Suprapubic skin (tissue), 4 donors: ENCODE measurements around the gene DNAH17. TPM values are rescaled to one million over a fixed set of nuclear protein-coding genes. Genes with fewer than 3 reads are reported as not detected.

ENCODE experiments used
- DNase-seq, 2 donors: peaks; one replicate each; pipeline ENCODE4 v3.0.0-alpha.2; 2019; ENCODE audit warnings: low spot score in 2 of 2
- H3K27ac ChIP-seq: fragments of 200-600 bp; sonication (generic); one replicate; pipeline ENCODE4 v1.5.1; 2019
- H3K27me3 ChIP-seq: fragments of 200-600 bp; sonication (generic); one replicate; pipeline ENCODE4 v1.5.1; 2019
- H3K36me3 ChIP-seq: fragments of 200-600 bp; sonication (generic); one replicate; pipeline ENCODE4 v1.5.1; 2019
- H3K4me1 ChIP-seq: fragments of 200-600 bp; sonication (generic); one replicate; pipeline ENCODE4 v1.5.1; 2019
- H3K4me3 ChIP-seq: fragments of 200-600 bp; sonication (generic); one replicate; pipeline ENCODE4 v1.5.1; 2019; ENCODE audit warnings: mild to moderate bottlenecking
- H3K9me3 ChIP-seq: fragments of 200-600 bp; sonication (generic); one replicate; pipeline ENCODE4 v1.5.1; 2019
- EP300 ChIP-seq: sonication (generic); formaldehyde crosslinking; IDR thresholded peaks from one replicate; pipeline ENCODE4 v1.6.1; 2017; ENCODE audit warnings: antibody characterized with exemption
- POLR2A ChIP-seq, 2 donors: fragments of 450-650 bp; IDR thresholded peaks; one replicate each; pipeline ENCODE4 v1.6.1; 2017; ENCODE audit warnings: antibody characterized with exemption in 2 of 2, mild to moderate bottlenecking in 2 of 2, moderate library complexity in 2 of 2
- POLR2AphosphoS5 ChIP-seq, 3 donors: sonication (generic); formaldehyde crosslinking; IDR thresholded peaks; one replicate each; pipeline ENCODE4 v1.6.1; 2017; ENCODE audit warnings: antibody characterized with exemption in 3 of 3
- WGBS: methylation state at CpG from one replicate; pipeline ENCODE4 v1.1.5; 2018; 5-methylcytosine and 5-hydroxymethylcytosine counted together
- total RNA-seq, 4 donors: library from RNA; depleted of rRNA; stranded (reverse); fragments of >200 nt; gene quantifications; one replicate each; pipeline ENCODE4 v1.1.0, GENCODE V29; 2016
- TF ChIP-seq, protein P1 (sequence below), 2 donors: fragments of 200-600 bp in 1 of 2; fragments of 450-650 bp in 1 of 2; sonication (generic) in 1 of 2; IDR thresholded peaks; one replicate each; pipeline ENCODE4 v1.5.1; 2016 to 2019; ENCODE audit warnings: antibody characterized with exemption in 2 of 2, mild to moderate bottlenecking in 1 of 2, moderate library complexity in 1 of 2

DNAH17 gene
- total RNA-seq, 4 donors from 2014 or later = 3.7 to 6.7 (median 5.2) TPM

DNA sequence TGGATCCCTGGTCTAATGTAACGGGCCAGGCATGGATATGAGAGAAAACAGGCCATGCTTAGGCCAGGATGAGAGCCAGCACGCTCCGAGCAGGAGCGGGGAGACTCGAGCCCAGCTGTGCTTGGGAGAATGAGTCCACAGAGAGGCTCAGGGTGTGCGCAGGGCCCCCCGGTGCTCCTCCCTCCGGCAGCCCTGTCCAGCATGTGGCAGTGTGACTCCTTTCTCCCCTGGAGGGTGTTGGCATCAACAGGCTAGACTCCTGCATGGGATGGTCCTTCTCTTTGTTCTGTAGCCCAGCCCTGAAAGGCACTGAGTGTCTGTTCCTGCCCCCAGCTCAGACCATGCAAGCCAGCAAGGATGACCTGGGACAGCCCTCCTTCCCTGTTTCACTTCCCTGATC lies 175.3 kb downstream of the DNAH17 start:
- no peak overlapping the region for H3K27ac ChIP-seq

DNA sequence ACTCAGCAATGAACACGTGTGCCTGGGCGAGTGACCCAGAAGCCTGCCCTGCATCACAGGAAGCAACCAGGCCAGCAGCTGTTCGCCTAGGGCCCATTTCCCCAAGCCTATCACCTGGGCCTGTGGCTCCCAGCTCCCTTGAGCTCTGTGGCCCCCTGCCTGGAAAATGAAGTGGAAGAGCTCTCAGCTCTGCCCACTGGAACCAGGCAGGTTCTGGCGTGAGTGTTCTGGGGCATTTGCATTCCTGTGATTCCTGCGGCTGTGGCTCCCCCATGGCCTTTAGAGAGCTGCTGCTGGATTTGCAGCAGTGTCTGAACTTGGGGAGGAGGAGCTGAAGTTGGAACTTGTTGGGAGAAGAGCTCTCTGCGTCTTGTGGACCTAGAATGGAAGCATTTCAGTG lies 175.9 kb downstream of the DNAH17 start:
- TF ChIP-seq POLR2A (IDR thresholded peaks at IDR 0.05) = no peak
- no peak for TF ChIP-seq POLR2AphosphoS5 (IDR thresholded peaks at IDR 0.05)
- TF ChIP-seq, protein P1, sequence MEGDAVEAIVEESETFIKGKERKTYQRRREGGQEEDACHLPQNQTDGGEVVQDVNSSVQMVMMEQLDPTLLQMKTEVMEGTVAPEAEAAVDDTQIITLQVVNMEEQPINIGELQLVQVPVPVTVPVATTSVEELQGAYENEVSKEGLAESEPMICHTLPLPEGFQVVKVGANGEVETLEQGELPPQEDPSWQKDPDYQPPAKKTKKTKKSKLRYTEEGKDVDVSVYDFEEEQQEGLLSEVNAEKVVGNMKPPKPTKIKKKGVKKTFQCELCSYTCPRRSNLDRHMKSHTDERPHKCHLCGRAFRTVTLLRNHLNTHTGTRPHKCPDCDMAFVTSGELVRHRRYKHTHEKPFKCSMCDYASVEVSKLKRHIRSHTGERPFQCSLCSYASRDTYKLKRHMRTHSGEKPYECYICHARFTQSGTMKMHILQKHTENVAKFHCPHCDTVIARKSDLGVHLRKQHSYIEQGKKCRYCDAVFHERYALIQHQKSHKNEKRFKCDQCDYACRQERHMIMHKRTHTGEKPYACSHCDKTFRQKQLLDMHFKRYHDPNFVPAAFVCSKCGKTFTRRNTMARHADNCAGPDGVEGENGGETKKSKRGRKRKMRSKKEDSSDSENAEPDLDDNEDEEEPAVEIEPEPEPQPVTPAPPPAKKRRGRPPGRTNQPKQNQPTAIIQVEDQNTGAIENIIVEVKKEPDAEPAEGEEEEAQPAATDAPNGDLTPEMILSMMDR (IDR thresholded peaks at IDR 0.05) = no peak
- TF ChIP-seq EP300 = no peak
- DNase-seq = no peak
- no peaks in the 10 kb centered on the region for H3K27me3 ChIP-seq
- H3K4me1 ChIP-seq = peaks cover 5% of the 10 kb centered on the region
- WGBS = 44% methylated on average over 2 of the region's 6 CpGs
- H3K27ac ChIP-seq = no peak overlapping the region
- no peaks in the 10 kb centered on the region for H3K9me3 ChIP-seq
- H3K36me3 ChIP-seq = peaks cover 90% of the 10 kb centered on the region
- no peak overlapping the region for H3K4me3 ChIP-seq

More for the DNA sequence above, 175.3 kb downstream of the DNAH17 start:
- no peaks in the 10 kb centered on the region for H3K27me3 ChIP-seq
- H3K36me3 ChIP-seq = peaks cover 84% of the 10 kb centered on the region
- no peaks in the 10 kb centered on the region for H3K9me3 ChIP-seq
- 55% methylated on average over 5 of the region's 8 CpGs for WGBS
- TF ChIP-seq POLR2AphosphoS5 (IDR thresholded peaks at IDR 0.05) (no peak), EP300 (no peak), POLR2A (IDR thresholded peaks at IDR 0.05) (no peak)
- TF ChIP-seq, protein P1 (IDR thresholded peaks at IDR 0.05) = no peak
- H3K4me3 ChIP-seq = no peak overlapping the region
- H3K4me1 ChIP-seq = peaks cover 11% of the 10 kb centered on the region
- no peak for DNase-seq

DNA sequence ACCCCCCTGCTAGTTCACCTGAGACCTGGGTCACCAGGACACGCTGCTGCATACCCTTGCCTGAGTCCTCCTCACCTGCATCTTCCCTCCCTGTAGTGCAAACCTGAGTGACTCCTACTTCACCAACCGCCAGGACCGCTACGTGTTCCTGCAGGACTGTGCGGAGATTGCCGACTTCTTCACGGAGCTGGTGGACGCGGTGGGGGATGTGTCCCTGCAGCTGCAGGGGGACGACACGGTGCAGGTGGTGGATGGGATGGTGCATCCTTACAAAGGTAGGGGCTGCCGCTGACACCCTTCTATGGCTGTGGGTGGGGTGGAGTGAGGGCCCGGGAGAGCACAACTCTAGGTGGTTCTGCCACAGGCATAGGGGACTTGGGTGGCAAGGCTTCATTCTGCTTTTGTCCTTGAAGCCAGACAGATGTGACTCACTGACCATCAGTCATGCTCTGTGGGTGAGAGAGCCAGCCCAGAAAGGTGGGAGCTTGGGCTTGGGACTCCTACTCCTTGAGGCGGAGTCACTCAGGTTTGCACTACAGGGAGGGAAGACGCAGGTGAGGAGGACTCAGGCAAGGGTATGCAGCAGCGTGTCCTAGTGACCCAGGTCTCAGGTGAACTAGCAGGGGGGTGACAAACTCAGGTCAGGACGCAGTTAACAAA lies 176.5 kb downstream of the DNAH17 start:
- no peak for DNase-seq
- Histone ChIP-seq H3K9me3 (no peaks in the 10 kb centered on the region), H3K36me3 (peaks cover 91% of the 10 kb centered on the region), H3K27me3 (no peaks in the 10 kb centered on the region), H3K27ac (no peak overlapping the region), H3K4me3 (no peak overlapping the region), H3K4me1 (peaks cover 4% of the 10 kb centered on the region)
- TF ChIP-seq POLR2A (IDR thresholded peaks at IDR 0.05) = no peak
- TF ChIP-seq, protein P1 (IDR thresholded peaks at IDR 0.05) = no peak
- no peak for TF ChIP-seq POLR2AphosphoS5 (IDR thresholded peaks at IDR 0.05)
- no peak for TF ChIP-seq EP300
- WGBS = 91% methylated on average over 16 of the region's 17 CpGs

DNA sequence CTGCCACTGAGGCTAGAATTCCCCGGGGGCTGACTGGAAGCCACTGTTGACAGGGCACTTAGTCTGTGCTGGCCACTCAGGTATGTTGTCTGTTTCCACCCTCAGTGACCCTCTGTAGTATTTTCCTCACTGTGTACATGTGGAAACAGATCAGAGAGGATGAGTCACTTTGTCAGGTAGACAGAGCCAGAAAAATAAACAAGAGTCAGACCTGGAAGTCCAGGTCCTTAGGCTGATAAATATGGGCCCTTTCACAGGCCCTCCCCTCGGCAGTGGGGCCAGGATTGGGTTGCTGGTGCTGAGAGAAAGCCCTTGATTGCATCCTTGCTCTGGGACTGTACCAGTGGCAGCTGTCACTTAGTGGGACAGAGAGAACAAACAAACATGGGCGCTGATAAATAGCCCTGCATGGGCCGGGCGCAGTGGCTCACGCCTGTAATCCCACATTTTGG lies 177.5 kb downstream of the DNAH17 start:
- Histone ChIP-seq H3K9me3 (no peaks in the 10 kb centered on the region), H3K4me1 (peaks cover 10% of the 10 kb centered on the region), H3K36me3 (peaks cover 91% of the 10 kb centered on the region), H3K27ac (no peak overlapping the region), H3K4me3 (no peak overlapping the region), H3K27me3 (no peaks in the 10 kb centered on the region)
- 67% methylated on average over 5 of the region's 6 CpGs for WGBS
- DNase-seq = no peak
- no peak for TF ChIP-seq POLR2A (IDR thresholded peaks at IDR 0.05)
- no peak for TF ChIP-seq EP300
- TF ChIP-seq, protein P1 (IDR thresholded peaks at IDR 0.05) = no peak
- TF ChIP-seq POLR2AphosphoS5 (IDR thresholded peaks at IDR 0.05) = no peak

DNA sequence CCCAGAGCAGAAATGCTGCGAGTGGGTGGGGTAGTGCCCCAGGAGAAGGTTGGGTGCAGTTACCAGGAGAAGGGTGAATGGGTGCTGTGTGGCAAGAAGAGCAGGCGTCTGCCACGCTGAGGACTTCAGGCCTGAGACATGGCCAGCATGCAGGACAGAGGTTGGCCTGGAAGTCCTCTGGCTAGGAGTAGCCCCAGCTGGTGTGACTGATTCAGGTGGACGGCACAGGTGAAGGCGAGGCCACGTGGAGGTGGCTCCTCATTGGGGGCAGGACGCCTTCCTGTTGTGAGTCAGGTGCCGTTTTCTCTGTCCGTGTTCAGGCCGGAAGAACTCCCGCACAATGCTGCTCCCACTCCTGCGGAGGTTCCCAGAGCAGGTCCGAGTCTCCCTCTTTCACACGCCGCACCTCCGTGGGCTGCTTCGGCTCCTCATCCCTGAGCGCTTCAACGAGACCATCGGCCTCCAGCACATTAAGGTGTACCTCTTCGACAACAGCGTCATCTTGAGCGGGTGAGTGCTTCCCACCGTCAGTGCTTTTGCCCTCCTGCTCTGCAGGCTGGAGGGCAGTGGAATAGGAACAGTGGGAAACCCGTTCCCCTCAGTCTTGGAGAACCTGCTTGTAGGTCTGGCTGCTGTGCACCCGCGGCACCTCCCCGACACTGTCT lies 178.0 kb downstream of the DNAH17 start:
- TF ChIP-seq, protein P1 (IDR thresholded peaks at IDR 0.05) = no peak
- no peak for TF ChIP-seq EP300
- TF ChIP-seq POLR2AphosphoS5 (IDR thresholded peaks at IDR 0.05) = no peak
- TF ChIP-seq POLR2A (IDR thresholded peaks at IDR 0.05) = no peak
- DNase-seq = no peak
- Histone ChIP-seq H3K27me3 (no peaks in the 10 kb centered on the region), H3K36me3 (peaks cover 86% of the 10 kb centered on the region), H3K4me3 (no peak overlapping the region), H3K9me3 (no peaks in the 10 kb centered on the region), H3K4me1 (peaks cover 11% of the 10 kb centered on the region), H3K27ac (no peak overlapping the region)
- WGBS = 83% methylated on average over 21 of the region's 28 CpGs
